NCI-H2227 treated with DMSO at 0.1 percent for 48 hours (cell line): ENCODE data around the gene RASGEF1B.

Experiments used
- DNase-seq: peaks from one replicate; lab custom pipeline; 2025; lab: John Stamatoyannopoulos, UW

Gene RASGEF1B

GRCh38 chr4:81465406-81466340, 6.0 kb downstream of the RASGEF1B start:
- DNase-seq, result no peak

DNA sequence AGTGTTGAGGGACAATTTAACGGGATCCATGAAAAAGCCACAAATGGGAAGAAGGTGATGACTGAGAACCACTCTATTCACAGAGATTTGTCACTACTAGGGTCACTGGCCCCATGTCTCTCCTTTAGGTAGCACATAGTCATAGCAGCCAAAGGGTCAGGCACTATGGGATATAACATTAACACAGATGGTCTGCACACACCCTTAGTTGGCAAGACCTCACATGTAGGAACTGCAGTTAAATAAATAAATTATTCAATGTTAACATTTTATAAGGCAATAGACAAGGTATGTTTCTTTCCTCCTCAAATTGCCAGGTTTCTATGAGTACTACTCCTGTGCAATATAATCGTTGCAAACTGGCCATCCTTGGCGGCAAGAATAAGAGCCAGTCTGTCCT, 10.9 kb downstream of the RASGEF1B start:
- DNase-seq, result no peak

DNA sequence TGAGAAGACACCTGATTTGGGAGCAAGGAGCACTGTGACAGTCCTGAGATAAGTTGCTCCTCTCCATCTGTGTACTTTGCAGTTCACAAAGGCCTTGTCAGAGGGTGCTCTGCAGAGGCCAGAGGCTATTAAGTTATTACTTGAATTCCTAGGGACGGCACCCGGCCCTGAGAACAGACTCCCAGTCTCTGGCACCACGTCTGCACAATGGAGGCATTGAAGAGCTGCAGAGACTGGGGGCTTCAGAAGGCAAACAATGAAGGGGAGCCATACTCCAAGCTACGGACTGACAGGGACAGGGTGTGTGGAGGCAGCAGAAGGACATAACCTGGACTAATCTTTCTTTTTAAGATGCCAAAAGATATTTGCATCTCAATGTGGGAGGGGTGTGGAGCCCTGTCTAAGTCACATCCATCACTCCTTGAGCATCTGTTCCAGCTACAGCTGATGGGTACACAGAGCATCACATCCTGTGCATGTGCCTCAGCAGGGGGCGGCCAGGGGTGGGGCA, 11.5 kb downstream of the RASGEF1B start:
- DNase-seq, result no peak

GRCh38 chr4:81459228-81459627, 12.5 kb downstream of the RASGEF1B start:
- no peak for DNase-seq

- no peak for DNase-seq
Observed at GRCh38 chr4:81457921-81458520, 13.7 kb downstream of the RASGEF1B start.

- DNase-seq, result no peak
Observed at GRCh38 chr4:81457345-81457744, 14.4 kb downstream of the RASGEF1B start.

- DNase-seq, result no peak
Observed at GRCh38 chr4:81455897-81456296, 15.8 kb downstream of the RASGEF1B start.

DNA sequence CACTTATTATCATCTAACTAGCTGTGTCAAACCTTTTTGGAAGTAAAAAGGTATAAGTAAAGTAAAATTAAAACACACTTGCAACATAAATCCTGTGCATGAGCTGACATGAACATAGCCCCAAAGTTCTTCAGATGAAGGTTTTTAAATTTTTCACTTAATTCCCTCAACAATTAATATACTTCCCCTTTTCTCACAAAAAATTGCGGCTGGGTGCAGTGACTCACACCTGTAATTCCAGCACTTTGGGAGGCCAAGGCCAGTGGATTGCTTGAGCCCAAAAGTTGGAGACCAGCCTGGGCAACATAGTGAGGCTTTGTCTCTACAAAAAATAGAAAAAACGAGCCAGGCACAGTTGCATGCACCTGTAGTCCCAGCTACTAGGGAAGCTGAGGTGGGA, 16.8 kb downstream of the RASGEF1B start:
- no peak for DNase-seq

GRCh38 chr4:81454499-81454898, 17.2 kb downstream of the RASGEF1B start:
- no peak for DNase-seq

- DNase-seq, result no peak
Observed at GRCh38 chr4:81453024-81453423, 18.7 kb downstream of the RASGEF1B start.

GRCh38 chr4:81452452-81453006, 19.2 kb downstream of the RASGEF1B start:
- no peak for DNase-seq

DNA sequence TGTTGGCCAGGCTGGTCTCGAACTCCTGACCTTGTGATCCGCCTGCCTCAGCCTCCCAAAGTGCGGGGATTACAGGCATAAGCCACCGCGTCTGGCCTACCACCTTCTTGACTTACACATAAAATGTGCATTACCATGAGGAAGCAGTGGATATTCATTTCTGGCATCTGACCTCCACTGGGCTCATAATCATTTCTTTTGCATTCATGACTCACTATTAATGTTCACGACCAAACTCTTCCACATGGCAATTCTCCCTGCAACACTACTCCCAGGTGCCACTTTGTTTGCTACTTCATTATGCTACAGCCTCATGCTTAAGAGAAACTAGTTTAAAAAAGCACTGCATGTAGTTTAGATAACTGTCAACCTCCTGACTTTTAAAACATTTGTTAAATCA, 22.7 kb downstream of the RASGEF1B start:
- DNase-seq, result no peak

- no peak for DNase-seq
Observed at GRCh38 chr4:81447566-81448229, 24.0 kb downstream of the RASGEF1B start.

DNA sequence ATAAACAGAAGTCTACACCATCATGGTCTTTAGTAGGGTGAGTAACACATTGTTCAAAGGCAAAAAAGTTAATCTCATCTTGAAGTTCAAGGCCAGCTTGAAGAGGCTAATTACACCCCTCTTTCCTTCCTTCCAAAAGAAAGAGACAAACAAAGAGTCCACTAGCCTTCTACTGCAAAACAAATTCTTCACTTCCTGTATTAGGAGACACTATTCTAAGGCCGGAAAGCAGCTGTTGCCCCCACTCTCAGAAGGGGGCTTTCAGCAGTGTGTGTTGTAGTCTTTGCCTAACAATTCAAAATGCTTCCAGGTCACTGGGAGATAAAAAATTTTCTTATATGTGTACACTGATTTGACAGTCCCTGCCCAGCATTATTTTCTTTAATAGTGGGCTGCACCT, 25.1 kb downstream of the RASGEF1B start:
- DNase-seq, result no peak

DNA sequence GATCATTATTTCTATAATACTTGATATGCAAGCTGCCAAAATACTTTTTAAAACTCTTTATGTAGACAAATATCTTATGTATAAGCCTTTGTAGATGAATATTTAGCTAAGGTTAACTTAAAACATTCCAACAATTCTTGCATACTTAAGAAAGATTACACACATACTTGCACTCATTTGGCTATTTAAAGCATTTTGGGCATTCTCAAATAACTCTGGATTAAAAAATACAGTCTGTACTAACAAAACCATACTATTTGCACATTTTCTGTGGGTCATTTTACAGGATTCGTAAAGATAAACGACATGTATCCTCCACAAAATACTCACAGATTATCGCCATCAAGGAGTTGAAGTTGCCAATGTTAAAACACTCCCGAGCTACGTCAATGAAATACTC, 26.5 kb downstream of the RASGEF1B start:
- no peak for DNase-seq

- no peak for DNase-seq
Observed at GRCh38 chr4:81442484-81443085, 29.1 kb downstream of the RASGEF1B start.

- DNase-seq, result no peak
Observed at GRCh38 chr4:81440949-81441348, 30.8 kb downstream of the RASGEF1B start.

DNA sequence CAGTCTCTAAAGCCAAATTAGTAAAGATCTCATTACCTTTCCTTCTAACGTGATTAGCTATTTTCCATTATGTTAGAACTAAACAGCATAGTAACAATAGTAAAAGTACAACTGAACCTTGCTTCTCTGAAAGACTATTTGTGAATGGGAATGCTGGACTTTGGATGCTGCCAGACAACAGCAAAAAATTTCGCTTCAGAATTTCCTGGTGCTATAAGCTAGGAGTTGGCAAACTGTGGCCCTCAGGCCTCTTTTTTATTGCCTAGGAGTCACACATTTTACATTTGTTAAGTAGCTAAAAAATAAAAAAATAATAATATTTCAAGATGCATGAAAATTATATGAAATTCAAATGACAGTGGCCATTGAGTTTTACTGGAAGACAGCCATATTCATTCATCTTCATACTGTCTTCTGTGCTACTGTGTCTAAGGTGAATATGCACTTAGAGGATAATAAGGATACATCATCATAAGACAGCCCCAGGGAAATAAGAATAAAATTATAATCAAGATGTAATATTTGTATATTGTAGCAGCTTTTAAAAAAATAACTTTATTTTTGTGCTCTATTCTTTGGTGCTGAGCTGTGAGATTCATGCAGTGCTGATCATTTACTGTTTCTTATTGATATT, 34.6 kb downstream of the RASGEF1B start:
- DNase-seq, result no peak

GRCh38 chr4:81436096-81436495, 35.6 kb downstream of the RASGEF1B start:
- no peak for DNase-seq

- no peak for DNase-seq
Observed at GRCh38 chr4:81432825-81433224, 38.9 kb downstream of the RASGEF1B start.

DNA sequence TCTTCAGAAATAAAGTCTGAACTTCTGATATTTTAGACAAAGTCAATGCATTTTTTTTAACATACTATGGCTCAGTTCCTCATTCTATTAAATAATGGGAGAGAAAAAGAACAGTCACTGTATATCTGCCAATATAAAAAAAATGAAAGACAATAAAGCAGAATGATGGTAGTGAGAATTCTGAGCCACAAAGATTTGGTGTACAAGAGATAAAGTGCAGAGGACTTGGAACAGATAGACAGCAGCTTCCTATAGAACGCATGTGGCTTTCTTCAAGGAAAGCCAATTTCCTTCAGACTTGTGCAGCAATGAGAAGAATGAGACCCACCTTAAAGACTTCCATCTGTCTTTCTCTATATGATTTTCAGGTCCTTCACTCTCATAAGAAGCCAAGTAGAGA, 39.7 kb downstream of the RASGEF1B start:
- DNase-seq, result no peak

- DNase-seq, result no peak
Observed at GRCh38 chr4:81429607-81430006, 42.1 kb downstream of the RASGEF1B start.
